ENCODE measurements around the gene TC2N.
"Not testable (repeated sequence)": the region's sequence is repeated elsewhere in the genome, so short reads cannot be mapped to it uniquely, and the experiment has no call there.

The TC2N gene

GRCh38 chr14:91866511-91867295, 633 bp downstream of the TC2N start:
- no peak for DNase-seq

GRCh38 chr14:91866061-91866460, 1.3 kb downstream of the TC2N start:
- no peak for DNase-seq

- DNase-seq = no peak
These were observed 4.9 kb downstream of the TC2N start for GRCh38 chr14:91862417-91862816.

GRCh38 chr14:91861091-91861490, 6.2 kb downstream of the TC2N start:
- DNase-seq = no peak

GRCh38 chr14:91860238-91860637, 7.1 kb downstream of the TC2N start:
- DNase-seq = no peak

GRCh38 chr14:91858536-91859275, 8.6 kb downstream of the TC2N start:
- DNase-seq = peak; percentile 18

- no peak for DNase-seq
These were observed 9.7 kb downstream of the TC2N start for GRCh38 chr14:91857614-91858013.

GRCh38 chr14:91854327-91854934, 12.9 kb downstream of the TC2N start:
- DNase-seq = no peak

- no peak for DNase-seq
These were observed 15.8 kb downstream of the TC2N start for GRCh38 chr14:91851563-91851962.

GRCh38 chr14:91848504-91849001, 18.8 kb downstream of the TC2N start:
- no peak for DNase-seq

- no peak for DNase-seq
These were observed 19.6 kb downstream of the TC2N start for GRCh38 chr14:91847693-91848092.

- DNase-seq = no peak
These were observed 21.7 kb downstream of the TC2N start for GRCh38 chr14:91845652-91846051.

GRCh38 chr14:91845056-91845455, 22.3 kb downstream of the TC2N start:
- DNase-seq = not testable (repeated sequence)

GRCh38 chr14:91844029-91844428, 23.3 kb downstream of the TC2N start:
- DNase-seq = no peak

GRCh38 chr14:91843437-91843836, 23.9 kb downstream of the TC2N start:
- DNase-seq = no peak

- DNase-seq = no peak
These were observed 26.3 kb downstream of the TC2N start for GRCh38 chr14:91841065-91841464.

- no peak for DNase-seq
These were observed 27.6 kb downstream of the TC2N start for GRCh38 chr14:91839749-91840148.

- no peak for DNase-seq
These were observed 30.3 kb downstream of the TC2N start for GRCh38 chr14:91837076-91837475.

- DNase-seq = peak; percentile 70
These were observed 31.2 kb downstream of the TC2N start for GRCh38 chr14:91835920-91836843.

GRCh38 chr14:91835197-91835919, 32.0 kb downstream of the TC2N start:
- DNase-seq = no peak

- no peak for DNase-seq
These were observed 32.8 kb downstream of the TC2N start for GRCh38 chr14:91834571-91834970.

GRCh38 chr14:91831337-91831736, 36.0 kb downstream of the TC2N start:
- no peak for DNase-seq
